Measurements from ENCODE around the gene EMX2. TPM values are rescaled to one million over a fixed set of nuclear protein-coding genes. Genes with fewer than 3 reads are reported as not detected.

EMX2 gene
- total and polyA plus RNA-seq, 8 donors: 0.17 to 1.4 (median 0.33) TPM; not detected in 2

DNA sequence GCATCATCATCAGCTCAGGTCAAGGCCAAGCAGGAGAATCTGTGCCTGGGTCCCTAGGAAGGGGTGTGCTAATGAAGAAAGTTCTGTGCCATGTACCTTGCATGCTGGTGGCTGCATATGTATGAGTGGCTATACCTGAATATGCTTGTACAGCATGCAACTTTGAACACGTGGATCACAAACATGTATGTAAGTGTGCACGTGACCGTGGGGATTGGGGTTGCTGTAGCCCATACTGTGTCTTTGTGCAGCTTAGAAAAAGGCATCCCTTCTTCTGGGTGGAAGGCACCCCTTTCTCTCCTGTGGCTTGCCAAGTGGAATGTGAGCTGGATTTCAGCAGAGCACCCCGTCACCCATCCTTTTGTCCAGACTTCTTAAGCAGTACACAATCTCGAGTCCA, 13.8 kb downstream of the EMX2 start:
- TF ChIP-seq, protein P1, sequence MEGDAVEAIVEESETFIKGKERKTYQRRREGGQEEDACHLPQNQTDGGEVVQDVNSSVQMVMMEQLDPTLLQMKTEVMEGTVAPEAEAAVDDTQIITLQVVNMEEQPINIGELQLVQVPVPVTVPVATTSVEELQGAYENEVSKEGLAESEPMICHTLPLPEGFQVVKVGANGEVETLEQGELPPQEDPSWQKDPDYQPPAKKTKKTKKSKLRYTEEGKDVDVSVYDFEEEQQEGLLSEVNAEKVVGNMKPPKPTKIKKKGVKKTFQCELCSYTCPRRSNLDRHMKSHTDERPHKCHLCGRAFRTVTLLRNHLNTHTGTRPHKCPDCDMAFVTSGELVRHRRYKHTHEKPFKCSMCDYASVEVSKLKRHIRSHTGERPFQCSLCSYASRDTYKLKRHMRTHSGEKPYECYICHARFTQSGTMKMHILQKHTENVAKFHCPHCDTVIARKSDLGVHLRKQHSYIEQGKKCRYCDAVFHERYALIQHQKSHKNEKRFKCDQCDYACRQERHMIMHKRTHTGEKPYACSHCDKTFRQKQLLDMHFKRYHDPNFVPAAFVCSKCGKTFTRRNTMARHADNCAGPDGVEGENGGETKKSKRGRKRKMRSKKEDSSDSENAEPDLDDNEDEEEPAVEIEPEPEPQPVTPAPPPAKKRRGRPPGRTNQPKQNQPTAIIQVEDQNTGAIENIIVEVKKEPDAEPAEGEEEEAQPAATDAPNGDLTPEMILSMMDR (IDR thresholded peaks at IDR 0.05): no peak
- H3K27ac ChIP-seq: no peak overlapping the region
- ATAC-seq: no peak
- no peaks in the 10 kb centered on the region for H3K36me3 ChIP-seq
- H3K4me1 ChIP-seq: peaks cover 0 to 10% of the 10 kb centered on the region in 2 donors
- DNase-seq: no peak
- H3K9me3 ChIP-seq: no peaks in the 10 kb centered on the region
- H3K4me3 ChIP-seq: no peak overlapping the region
- intact Hi-C loops (cut with DNase I): no loop called here
- peaks cover 47 to 91% of the 10 kb centered on the region in 2 donors for H3K27me3 ChIP-seq

DNA sequence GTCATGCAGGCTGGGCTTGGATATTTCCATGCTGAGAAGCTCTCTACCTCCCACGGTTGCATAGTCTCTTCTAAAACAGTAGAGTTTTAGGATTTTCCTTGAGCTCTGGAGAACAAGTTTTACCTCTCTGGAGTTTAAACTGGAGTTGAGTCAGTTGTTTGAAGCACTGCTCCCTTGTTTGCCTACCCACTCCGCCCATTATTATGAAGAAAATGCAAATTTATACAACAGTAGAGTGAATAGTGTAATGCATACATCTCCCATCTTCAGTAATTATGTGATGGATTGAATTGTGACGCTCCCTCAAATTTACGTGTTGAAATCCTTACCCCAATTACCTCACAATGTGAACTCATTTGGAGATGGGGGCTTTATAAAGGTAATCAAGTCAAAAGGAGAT, 17.2 kb downstream of the EMX2 start:
- no peak for ATAC-seq
- TF ChIP-seq, protein P1 (IDR thresholded peaks at IDR 0.05): no peak
- no peaks in the 10 kb centered on the region for H3K36me3 ChIP-seq
- no peak overlapping the region for H3K4me3 ChIP-seq
- intact Hi-C loops (cut with DNase I): no loop called here
- H3K9me3 ChIP-seq: no peaks in the 10 kb centered on the region
- H3K27me3 ChIP-seq: peaks cover 13 to 82% of the 10 kb centered on the region in 2 donors
- DNase-seq: no peak
- H3K27ac ChIP-seq: no peak overlapping the region
- H3K4me1 ChIP-seq: no peaks in the 10 kb centered on the region

DNA sequence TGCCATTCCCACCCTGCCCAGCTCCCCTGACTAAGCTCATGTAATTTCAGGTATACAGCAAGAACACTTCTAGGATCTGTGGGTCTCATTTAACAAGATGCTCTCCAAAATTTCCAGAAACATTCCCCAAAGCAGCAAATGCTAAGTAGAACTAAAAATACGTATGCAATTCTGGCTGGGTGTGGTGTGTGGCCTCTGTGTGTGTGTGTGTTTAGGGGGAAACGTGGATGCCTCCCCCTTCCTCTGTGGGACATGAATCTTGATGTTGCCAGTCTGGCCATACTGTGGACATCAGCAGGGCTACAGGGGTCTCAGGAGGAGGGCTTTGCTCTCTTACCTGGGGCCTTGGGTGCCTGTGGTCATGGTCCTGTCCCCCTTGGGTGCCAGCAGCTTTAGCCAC, 18.4 kb downstream of the EMX2 start:
- TF ChIP-seq, protein P1 (IDR thresholded peaks at IDR 0.05): no peak
- H3K27me3 ChIP-seq: peaks cover 2 to 82% of the 10 kb centered on the region in 2 donors
- no peak for ATAC-seq
- intact Hi-C loops (cut with DNase I): no loop called here
- H3K27ac ChIP-seq: no peak overlapping the region
- H3K36me3 ChIP-seq: no peaks in the 10 kb centered on the region
- no peaks in the 10 kb centered on the region for H3K4me1 ChIP-seq
- no peaks in the 10 kb centered on the region for H3K9me3 ChIP-seq
- no peak for DNase-seq
- no peak overlapping the region for H3K4me3 ChIP-seq

DNA sequence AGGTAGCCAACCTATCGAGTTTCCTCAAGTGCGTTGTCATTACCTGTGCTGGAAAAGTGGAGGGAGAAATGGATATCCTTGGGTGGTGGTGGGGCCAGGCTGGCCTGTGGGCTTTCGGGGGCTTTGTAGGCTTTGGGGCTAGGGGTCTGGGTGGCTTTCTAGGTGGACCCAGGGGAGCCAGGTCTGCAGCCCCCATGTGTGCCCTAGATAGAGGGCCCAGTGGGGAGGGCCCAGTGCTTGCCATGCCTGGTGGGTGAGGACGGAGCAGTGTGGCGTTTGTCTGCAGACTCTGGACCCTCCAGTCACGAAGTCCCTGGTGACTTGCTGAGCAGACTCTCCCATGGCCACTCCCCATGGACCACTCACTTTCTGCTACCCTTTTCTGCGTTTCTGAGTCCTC, 19.7 kb downstream of the EMX2 start:
- no peaks in the 10 kb centered on the region for H3K36me3 ChIP-seq
- no peak overlapping the region for H3K4me3 ChIP-seq
- peaks cover 0 to 80% of the 10 kb centered on the region in 2 donors for H3K27me3 ChIP-seq
- intact Hi-C loops (cut with DNase I): no loop called here
- H3K4me1 ChIP-seq: no peaks in the 10 kb centered on the region
- no peak overlapping the region for H3K27ac ChIP-seq
- no peaks in the 10 kb centered on the region for H3K9me3 ChIP-seq
- TF ChIP-seq, protein P1 (IDR thresholded peaks at IDR 0.05): no peak
- no peak for DNase-seq
- ATAC-seq: no peak

DNA sequence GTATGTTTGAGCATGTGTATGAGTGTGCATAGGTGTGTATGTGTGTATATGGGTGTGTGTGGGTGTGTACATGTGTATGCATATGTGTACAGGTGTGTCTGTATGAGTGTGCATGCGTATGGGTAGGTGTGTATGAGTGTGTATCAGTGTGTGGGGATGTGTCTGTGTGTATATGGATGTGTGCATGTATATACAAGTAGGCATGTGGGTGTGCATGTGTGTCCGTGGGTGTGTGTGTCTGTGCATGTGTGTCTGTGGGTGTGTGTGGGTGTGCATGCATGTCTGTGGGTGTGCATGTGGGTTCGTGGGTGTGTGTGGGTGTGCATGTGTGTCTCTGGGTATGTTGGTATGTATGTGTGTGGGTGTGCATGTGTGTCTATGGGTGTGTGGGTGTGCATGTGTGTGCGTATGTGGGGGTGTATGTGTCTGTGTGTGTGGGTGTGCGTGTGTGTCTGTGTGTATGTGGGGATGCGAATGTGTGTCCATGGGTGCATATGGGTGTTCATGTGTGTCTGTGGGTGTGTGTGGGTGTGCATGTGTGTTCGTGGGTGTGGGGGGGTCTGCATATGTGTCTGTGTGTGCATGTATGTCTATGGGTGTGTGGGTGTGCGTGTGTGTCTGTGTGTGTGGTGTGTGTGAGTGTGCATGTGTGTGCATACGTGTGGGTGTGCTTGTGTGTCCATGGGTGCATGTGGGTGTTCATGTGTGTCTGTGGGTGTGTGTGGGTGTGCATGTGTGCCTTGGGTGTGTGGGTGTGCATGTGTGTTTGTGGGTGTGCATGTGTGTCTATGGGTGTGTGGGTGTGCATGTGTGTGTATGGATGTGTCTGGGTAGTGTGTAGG, 20.6 kb downstream of the EMX2 start:
- DNase-seq (no peak), ATAC-seq (no peak)
- intact Hi-C loops (cut with DNase I): no loop called here
- H3K4me1 ChIP-seq: no peaks in the 10 kb centered on the region
- H3K9me3 ChIP-seq: no peaks in the 10 kb centered on the region
- no peak overlapping the region for H3K4me3 ChIP-seq
- no peaks in the 10 kb centered on the region for H3K36me3 ChIP-seq
- TF ChIP-seq, protein P1 (IDR thresholded peaks at IDR 0.05): no peak
- H3K27ac ChIP-seq: no peak overlapping the region
- H3K27me3 ChIP-seq: peaks cover 0 to 81% of the 10 kb centered on the region in 2 donors
